HT-29 (cell line): ENCODE measurements around the gene CTNNA1. TPM values are rescaled to one million over a fixed set of nuclear protein-coding genes. Genes with fewer than 3 reads are reported as not detected.
A peak's percentile ranks its signal among the peaks of the same experiment; 100 is the strongest.
"Not testable (repeated sequence)": the region's sequence is repeated elsewhere in the genome, so short reads cannot be mapped to it uniquely, and the experiment has no call there.

ENCODE experiments used
- DNase-seq: peaks from one replicate; pipeline ENCODE4 v3.0.0-alpha.2; 2015; ENCODE audit warnings: low spot score
- total RNA-seq: library from RNA; depleted of rRNA; stranded (reverse); fragments of >200 nt; shearing (Covaris generic); gene quantifications from 2 replicates; pipeline ENCODE4 v1.2.3, GENCODE V29; 2014; rRNA removed

CTNNA1 gene, protein sequence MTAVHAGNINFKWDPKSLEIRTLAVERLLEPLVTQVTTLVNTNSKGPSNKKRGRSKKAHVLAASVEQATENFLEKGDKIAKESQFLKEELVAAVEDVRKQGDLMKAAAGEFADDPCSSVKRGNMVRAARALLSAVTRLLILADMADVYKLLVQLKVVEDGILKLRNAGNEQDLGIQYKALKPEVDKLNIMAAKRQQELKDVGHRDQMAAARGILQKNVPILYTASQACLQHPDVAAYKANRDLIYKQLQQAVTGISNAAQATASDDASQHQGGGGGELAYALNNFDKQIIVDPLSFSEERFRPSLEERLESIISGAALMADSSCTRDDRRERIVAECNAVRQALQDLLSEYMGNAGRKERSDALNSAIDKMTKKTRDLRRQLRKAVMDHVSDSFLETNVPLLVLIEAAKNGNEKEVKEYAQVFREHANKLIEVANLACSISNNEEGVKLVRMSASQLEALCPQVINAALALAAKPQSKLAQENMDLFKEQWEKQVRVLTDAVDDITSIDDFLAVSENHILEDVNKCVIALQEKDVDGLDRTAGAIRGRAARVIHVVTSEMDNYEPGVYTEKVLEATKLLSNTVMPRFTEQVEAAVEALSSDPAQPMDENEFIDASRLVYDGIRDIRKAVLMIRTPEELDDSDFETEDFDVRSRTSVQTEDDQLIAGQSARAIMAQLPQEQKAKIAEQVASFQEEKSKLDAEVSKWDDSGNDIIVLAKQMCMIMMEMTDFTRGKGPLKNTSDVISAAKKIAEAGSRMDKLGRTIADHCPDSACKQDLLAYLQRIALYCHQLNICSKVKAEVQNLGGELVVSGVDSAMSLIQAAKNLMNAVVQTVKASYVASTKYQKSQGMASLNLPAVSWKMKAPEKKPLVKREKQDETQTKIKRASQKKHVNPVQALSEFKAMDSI
- 416 and 425 TPM in 2 replicates for total RNA-seq

DNA sequence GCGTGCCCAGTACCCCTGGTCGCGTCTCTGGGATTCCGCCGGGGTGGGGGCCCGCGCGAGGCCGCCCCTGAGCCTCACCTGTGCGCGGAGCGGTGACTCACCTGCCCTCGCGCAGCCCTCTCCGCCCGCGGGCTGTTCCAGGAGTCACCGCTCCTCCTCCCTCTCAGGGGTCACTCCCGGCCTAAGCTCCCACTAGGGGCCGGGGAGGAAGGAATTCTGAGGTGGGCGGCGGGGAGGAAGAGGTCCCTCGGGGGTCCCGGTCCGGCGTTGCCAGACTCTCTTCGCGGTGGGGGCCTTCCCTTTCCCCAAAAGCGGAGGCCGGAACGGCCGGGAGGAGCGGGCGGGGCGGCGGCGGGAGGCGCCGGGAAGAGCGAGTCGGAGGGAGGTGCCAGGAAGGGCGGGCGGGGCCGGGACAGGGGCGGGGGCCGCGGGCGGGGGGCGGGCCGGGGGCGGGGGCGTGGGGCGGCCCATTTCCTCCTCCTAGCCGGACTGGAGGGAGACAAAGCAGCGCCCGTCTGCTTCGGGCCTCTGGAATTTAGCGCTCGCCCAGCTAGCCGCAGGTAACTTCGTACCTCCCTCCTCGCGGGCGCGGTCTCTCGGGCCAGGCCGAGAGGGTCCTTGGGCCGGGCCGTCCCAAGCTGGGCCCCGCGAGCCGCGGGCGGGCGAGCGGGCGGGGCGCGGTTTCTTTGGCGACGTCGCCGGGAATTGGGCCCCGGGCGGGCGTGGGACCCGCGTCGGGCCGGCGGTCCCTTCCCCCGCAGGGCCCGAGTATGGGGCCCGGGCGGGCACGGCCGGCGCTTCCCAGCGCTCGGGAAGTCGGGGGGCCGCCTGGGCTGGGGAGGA lies at the start of gene CTNNA1:
Gene CTNNA1, plus strand, starts transcription at position 475 of the 843 bp plus-strand sequence. CDS start 28,500 bp downstream, outside the sequence.
- peak; percentile 81 for DNase-seq

DNA sequence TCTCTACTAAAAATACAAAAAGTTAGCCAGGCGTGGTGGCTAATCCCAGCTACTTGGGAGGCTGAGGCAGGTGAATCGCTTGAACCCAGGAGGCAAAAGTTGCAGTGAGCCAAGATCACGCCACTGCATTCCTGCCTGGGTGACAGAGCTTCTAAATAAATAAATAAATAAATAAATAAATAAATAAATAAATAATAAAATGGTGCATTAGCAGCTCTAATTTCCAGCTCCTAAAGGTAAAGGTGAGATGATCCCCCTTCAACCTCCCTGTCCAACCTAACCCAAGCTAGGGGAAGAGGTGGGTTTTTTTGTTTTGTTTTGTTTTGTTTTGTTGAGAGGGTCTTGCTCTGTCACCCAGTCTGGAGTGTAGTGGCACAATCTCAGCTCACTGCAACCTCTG lies 49.4 kb upstream of the CTNNA1 start:
- not testable (repeated sequence) for DNase-seq

DNA sequence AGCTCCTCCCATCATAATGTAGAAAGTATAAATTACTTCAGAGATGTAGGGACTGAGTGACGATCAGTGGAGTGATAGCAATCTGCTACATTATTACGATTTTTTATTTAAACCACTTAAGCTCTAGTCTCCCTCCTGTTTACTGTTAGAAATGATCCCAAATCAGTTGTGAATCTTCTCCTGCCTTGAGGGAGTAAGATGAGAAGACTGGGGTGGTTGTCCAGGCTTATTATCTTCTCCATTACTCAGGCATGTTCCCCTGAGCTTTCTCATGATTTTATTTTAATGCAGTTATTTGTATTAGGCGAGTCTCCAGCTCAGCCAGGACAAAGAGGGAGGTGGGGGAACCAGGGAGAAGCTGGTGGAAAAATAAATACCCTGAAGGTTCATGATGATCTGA lies 48.2 kb upstream of the CTNNA1 start:
- no peak for DNase-seq

GRCh38 chr5:138705567-138705966 lies 47.7 kb upstream of the CTNNA1 start:
- DNase-seq = no peak

GRCh38 chr5:138706655-138707480 lies 46.4 kb upstream of the CTNNA1 start:
- no peak for DNase-seq

GRCh38 chr5:138708791-138709190 lies 44.4 kb upstream of the CTNNA1 start:
- no peak for DNase-seq

- DNase-seq = no peak
Measured at GRCh38 chr5:138709202-138709601, 44.0 kb upstream of the CTNNA1 start.

- DNase-seq = no peak
Measured at GRCh38 chr5:138711087-138711486, 42.1 kb upstream of the CTNNA1 start.

- DNase-seq = no peak
Measured at GRCh38 chr5:138711811-138712210, 41.4 kb upstream of the CTNNA1 start.

DNA sequence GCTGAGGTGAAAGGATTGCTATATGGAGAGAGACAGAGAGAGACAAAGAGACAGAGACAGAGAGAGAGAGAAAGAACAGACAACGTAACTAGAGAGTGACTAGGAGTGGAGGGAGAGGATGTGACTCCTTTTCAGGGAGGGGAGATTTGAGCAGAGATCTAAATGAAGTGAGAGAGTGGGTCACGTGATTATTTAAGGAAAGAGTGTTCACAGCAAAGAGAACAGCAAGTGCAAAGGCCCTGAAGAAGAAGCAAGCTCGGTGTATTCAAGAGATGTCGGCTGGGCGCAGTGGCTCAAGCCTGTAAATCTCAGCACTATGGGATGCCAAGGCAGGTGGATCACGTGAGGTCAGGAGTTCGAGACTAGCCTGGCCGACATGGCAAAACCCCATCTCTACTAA lies 40.9 kb upstream of the CTNNA1 start:
- no peak for DNase-seq

- DNase-seq = no peak
Measured at GRCh38 chr5:138712791-138713190, 40.4 kb upstream of the CTNNA1 start.

- DNase-seq = no peak
Measured at GRCh38 chr5:138713247-138713646, 40.0 kb upstream of the CTNNA1 start.

GRCh38 chr5:138714694-138715093 lies 38.5 kb upstream of the CTNNA1 start:
- DNase-seq = no peak

DNA sequence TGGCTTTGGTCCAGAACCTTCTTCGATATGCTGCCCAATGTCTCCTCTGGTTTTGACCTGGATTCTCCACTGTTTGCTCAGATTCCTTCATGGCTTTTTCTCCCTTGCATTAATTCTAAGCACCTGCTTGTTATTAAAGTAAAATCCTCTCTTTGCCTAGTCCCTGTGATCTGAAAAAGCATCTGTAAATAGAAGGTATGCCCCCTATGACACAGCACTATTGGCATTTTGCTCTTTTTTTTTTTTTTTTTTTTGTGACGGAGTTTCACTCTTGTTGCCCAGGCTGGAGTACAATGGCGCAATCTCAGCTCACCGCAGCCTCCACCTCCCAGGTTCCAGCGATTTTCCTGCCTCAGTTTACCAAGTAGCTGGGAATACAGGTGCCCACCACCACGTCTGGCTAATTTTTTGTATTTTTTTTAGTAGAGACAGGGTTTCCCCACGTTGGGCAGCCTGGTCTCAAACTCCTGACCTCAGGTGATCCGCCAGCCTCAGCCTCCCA lies 37.2 kb upstream of the CTNNA1 start:
- DNase-seq = not testable (repeated sequence)

- DNase-seq = no peak
Measured at GRCh38 chr5:138716456-138716924, 36.7 kb upstream of the CTNNA1 start.

- no peak for DNase-seq
Measured at GRCh38 chr5:138717399-138717798, 35.8 kb upstream of the CTNNA1 start.

- no peak for DNase-seq
Measured at GRCh38 chr5:138719811-138720210, 33.4 kb upstream of the CTNNA1 start.

DNA sequence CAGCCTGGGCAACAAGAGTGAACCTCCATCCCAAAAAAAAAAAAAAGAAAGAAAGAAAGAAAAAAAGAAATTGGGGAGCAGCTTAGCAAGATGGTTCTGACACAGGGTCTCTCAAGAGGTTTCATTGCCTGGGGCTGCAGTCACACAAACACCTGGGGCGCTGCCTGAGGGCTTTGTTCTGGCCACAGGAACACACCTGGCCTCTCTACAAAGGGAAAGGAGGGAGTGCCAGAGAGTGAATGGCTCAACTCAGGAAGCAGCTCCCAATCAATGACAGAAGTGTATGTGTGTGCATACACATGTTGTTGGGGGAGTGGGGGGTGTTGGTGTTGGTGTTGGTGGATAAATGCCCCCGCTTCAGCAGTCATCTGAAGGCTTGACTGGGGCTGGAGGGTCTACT lies 32.4 kb upstream of the CTNNA1 start:
- no peak for DNase-seq

GRCh38 chr5:138721979-138722378 lies 31.2 kb upstream of the CTNNA1 start:
- no peak for DNase-seq

DNA sequence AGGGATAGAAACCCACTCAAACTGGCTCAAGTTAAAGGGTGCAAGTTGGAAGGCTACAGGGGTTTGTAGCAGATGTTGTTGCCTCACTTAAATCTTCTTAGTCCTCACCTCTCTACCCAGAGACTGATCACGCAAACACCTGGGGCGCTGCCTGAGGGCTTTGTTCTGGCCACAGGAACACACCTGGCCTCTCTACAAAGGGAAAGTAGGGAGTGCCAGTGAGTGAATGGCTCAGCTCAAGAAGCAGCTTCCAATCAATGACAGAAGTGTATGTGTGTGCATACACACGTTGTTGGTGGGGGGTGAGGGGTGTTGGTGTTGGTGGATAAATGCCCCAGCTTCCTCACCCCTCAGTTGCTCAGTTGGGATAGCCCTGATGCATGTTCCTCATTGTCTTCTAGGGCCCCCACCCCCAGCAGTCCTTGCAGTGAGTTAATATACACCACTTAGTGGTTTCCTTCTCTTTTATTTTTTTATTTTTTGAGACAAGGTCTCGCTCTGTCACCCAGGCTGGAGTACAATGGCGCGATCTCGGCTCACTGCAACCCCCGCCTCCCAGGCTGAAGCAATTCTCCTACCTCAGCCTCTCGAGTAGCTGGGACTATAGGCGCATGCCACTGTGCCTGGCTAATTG lies 30.6 kb upstream of the CTNNA1 start:
- no peak for DNase-seq
